ENCODE measurements around the gene SYT1.

Gene SYT1

DNA sequence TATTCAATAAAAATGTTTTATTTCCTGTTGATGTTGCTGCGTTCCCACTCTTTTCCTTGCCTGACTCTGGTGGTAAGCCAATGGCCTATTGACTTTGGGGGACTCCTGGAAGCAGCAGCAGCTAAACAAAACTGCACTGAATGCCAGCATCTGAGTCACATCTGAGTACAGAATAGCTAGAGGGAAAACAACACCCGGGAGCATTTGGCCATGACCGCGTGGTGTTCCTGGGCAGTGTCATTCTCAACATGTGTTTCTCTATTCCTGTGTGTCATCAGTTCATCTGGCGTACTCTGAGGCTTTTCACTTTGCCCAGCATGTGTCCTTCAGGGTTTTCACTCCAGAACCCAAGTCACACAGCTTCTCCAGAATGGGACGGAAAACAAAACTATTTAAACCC lies 587.4 kb downstream of the SYT1 start:
- no peak for DNase-seq (ENCODE audit: extremely low spot score)
- POLR2A ChIA-PET = no interaction called here
- CTCF ChIA-PET = interaction anchor here (1.3 kb wide), 1 partner anchor 13 kb away, joined by 3 read pairs; no protein-coding TSS in a partner anchor
- TF ChIP-seq, protein P1, sequence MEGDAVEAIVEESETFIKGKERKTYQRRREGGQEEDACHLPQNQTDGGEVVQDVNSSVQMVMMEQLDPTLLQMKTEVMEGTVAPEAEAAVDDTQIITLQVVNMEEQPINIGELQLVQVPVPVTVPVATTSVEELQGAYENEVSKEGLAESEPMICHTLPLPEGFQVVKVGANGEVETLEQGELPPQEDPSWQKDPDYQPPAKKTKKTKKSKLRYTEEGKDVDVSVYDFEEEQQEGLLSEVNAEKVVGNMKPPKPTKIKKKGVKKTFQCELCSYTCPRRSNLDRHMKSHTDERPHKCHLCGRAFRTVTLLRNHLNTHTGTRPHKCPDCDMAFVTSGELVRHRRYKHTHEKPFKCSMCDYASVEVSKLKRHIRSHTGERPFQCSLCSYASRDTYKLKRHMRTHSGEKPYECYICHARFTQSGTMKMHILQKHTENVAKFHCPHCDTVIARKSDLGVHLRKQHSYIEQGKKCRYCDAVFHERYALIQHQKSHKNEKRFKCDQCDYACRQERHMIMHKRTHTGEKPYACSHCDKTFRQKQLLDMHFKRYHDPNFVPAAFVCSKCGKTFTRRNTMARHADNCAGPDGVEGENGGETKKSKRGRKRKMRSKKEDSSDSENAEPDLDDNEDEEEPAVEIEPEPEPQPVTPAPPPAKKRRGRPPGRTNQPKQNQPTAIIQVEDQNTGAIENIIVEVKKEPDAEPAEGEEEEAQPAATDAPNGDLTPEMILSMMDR (IDR thresholded peaks at IDR 0.05; ENCODE audit: control extremely low read depth, extremely low read depth, low read depth, missing control alignments) = no peak

GRCh38 chr12:79452906-79453305 lies 588.3 kb downstream of the SYT1 start:
- TF ChIP-seq, protein P1 (IDR thresholded peaks at IDR 0.05; ENCODE audit: control extremely low read depth, extremely low read depth, low read depth, missing control alignments) = no peak
- DNase-seq (ENCODE audit: extremely low spot score) = no peak
- ChIA-PET POLR2A (no interaction called here), CTCF (no interaction called here)

- ChIA-PET POLR2A (no interaction called here), CTCF (no interaction called here)
- TF ChIP-seq, protein P1 (IDR thresholded peaks at IDR 0.05; ENCODE audit: control extremely low read depth, extremely low read depth, low read depth, missing control alignments) = no peak
- no peak for DNase-seq (ENCODE audit: extremely low spot score)
These were observed 589.2 kb downstream of the SYT1 start for GRCh38 chr12:79453820-79454219.

- TF ChIP-seq, protein P1 (IDR thresholded peaks at IDR 0.05; ENCODE audit: control extremely low read depth, extremely low read depth, low read depth, missing control alignments) = no peak
- DNase-seq (ENCODE audit: extremely low spot score) = no peak
- POLR2A ChIA-PET = no interaction called here
- CTCF ChIA-PET = no interaction called here
These were observed 589.8 kb downstream of the SYT1 start for GRCh38 chr12:79454338-79454843.

- POLR2A ChIA-PET = no interaction called here
- no peak for DNase-seq (ENCODE audit: extremely low spot score)
- CTCF ChIA-PET = no interaction called here
- TF ChIP-seq, protein P1 (IDR thresholded peaks at IDR 0.05; ENCODE audit: control extremely low read depth, extremely low read depth, low read depth, missing control alignments) = no peak
These were observed 590.7 kb downstream of the SYT1 start for GRCh38 chr12:79455286-79455685.

DNA sequence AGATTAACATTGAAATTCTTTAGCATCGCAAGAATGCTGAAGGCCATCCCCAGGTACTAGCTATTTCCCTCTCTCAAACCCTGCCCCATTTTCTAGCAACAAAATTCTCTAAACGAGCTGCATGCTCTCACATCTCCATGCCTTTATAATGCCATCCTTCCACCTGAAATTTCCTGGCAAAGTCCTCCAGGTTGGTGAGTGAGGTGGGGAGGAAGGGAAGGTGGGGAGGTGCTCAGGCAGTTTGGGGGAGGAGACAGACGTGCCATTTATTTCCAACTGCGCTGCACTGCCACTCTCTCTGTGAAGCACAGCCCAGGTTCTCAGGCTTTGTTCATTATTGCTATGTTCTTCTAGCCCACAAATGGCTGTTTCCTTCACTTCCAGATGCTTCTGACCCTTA lies 617.7 kb downstream of the SYT1 start:
- ChIA-PET POLR2A (no interaction called here), CTCF (no interaction called here)
- no peak for DNase-seq (ENCODE audit: extremely low spot score)
- TF ChIP-seq, protein P1 (IDR thresholded peaks at IDR 0.05; ENCODE audit: control extremely low read depth, extremely low read depth, low read depth, missing control alignments) = no peak

DNA sequence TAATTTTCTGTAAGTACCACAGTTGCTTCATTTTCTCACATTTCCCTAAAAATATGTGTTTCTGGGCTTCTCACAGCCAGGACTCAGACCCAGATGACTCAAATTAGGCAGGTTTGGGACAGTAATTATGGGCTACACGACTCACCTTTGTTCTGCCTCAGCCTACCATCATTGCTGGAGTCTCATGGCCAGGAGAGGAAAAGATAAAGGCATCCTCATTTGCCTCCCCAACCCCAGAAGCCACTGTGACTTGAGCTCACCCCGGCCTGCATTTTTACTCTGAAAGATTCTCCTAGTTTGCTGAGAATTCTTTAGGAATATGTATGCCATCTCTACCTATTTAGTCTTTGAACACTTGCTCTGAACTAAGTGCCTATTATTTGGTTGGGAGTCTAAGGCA lies 618.3 kb downstream of the SYT1 start:
- no peak for DNase-seq (ENCODE audit: extremely low spot score)
- TF ChIP-seq, protein P1 (IDR thresholded peaks at IDR 0.05; ENCODE audit: control extremely low read depth, extremely low read depth, low read depth, missing control alignments) = no peak
- CTCF ChIA-PET = no interaction called here
- POLR2A ChIA-PET = no interaction called here
